ELF-1 (cell line): ENCODE measurements around the gene PITX2.

Experiments used
- DNase-seq: peaks from one replicate; pipeline ENCODE4 v3.0.0-alpha.2; 2016; ENCODE audit warnings: low read depth, low spot score

The PITX2 gene

GRCh38 chr4:110636680-110637407 lies 14.0 kb upstream of the PITX2 start:
- DNase-seq, result peak; percentile 84

GRCh38 chr4:110636171-110636679 lies 13.3 kb upstream of the PITX2 start:
- DNase-seq, result peak; percentile 75

- no peak for DNase-seq
These were observed 12.4 kb upstream of the PITX2 start for GRCh38 chr4:110635163-110635865.

GRCh38 chr4:110634350-110635162 lies 11.7 kb upstream of the PITX2 start:
- DNase-seq, result no peak

GRCh38 chr4:110633358-110634341 lies 10.8 kb upstream of the PITX2 start:
- DNase-seq, result no peak

GRCh38 chr4:110632506-110633357 lies 9.9 kb upstream of the PITX2 start:
- peak; percentile 68 for DNase-seq

GRCh38 chr4:110631584-110632505 lies 9.0 kb upstream of the PITX2 start:
- DNase-seq, result peak; percentile 96

- no peak for DNase-seq
These were observed 8.0 kb upstream of the PITX2 start for GRCh38 chr4:110630688-110631402.

- DNase-seq, result no peak
These were observed 7.2 kb upstream of the PITX2 start for GRCh38 chr4:110629780-110630687.

- peak; percentile 68 for DNase-seq
These were observed 6.4 kb upstream of the PITX2 start for GRCh38 chr4:110629214-110629754.

- DNase-seq, result no peak
These were observed 5.9 kb upstream of the PITX2 start for GRCh38 chr4:110628663-110629213.

GRCh38 chr4:110627977-110628662 lies 5.2 kb upstream of the PITX2 start:
- no peak for DNase-seq

- DNase-seq, result peak; percentile 67
These were observed 3.8 kb upstream of the PITX2 start for GRCh38 chr4:110626532-110627153.

GRCh38 chr4:110625576-110626257 lies 2.8 kb upstream of the PITX2 start:
- no peak for DNase-seq
